Measurements from ENCODE around the gene PTGES3L.
"Not testable (repeated sequence)": the region's sequence is repeated elsewhere in the genome, so short reads cannot be mapped to it uniquely, and the experiment has no call there.

The PTGES3L gene

DNA sequence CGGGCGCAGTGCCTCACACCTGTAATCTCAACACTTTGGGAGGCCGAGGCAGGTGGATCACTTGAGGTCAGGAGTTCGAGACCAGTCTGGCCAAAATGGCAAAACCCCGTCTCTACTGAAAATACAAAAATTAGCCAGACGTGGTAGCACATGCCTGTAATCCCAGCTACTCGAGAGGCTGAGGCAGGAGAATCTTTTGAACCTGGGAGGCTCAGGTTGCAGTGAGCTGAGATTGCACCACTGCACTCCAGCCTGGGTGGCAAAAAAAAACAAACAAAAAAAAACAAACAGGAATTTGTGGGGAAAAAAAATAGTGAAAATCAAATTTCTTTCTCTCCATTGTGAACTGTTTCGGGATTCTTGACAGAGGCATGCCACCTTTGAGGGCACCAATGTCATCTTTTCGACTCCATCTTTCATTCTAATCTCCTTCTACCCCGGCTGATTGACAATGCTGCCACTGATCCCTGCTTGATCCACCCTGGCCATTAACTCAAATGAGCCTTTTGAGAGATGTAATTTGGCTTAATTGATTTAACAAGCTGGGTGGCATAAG is 60.3 kb downstream of the PTGES3L start:
- DNase-seq, result not testable (repeated sequence)

DNA sequence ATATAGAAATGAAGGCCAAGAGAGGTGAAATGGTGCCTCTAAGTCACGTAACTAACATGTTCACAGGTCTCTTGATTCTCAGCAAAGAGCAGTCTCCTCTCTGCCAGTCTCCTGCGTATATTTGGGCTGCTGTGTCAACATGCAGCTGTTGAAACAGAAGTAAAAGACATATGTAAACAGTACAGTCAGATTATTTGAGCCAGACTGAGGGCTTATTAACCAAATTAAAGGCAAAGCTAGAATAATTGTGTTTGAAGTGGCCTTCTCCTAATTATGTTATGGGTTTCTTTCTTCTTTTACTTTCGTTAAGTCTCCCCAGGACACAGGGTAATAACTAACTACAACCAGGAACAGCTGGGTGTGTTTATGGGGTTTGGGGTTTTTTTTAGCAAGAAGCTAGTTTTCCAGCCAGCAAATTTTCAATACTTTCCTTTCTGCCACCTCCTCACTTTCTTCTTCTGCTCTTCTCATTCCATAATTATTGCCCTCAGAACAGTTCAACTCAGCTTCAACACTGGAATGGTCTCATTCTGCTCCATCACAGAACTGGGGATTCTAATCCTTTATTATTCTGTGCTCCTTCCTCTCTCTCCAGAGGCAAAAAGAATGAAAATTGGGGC is 60.9 kb downstream of the PTGES3L start:
- no peak for DNase-seq

Data from left hindlimb (tissue), 1 donor.